Stimulated activated CD8-positive, alpha-beta memory T cell treated with anti-CD3 and anti-CD28 coated beads, Interleukin-15, amount 100 ng/mL, for 48 hours (primary cell): Measurements from ENCODE around the gene MAEA.
"Not testable (repeated sequence)": the region's sequence is repeated elsewhere in the genome, so short reads cannot be mapped to it uniquely, and the experiment has no call there.

Source experiments
- DNase-seq, 2 donors: peaks; one replicate each; pipeline ENCODE4 v3.0.0-alpha.2; 2020; ENCODE audit warnings: low read depth in 2 of 2

Gene MAEA

GRCh38 chr4:1277667-1278665 is 11.7 kb upstream of the MAEA start:
- DNase-seq, result no peak

GRCh38 chr4:1279253-1279652 is 10.4 kb upstream of the MAEA start:
- DNase-seq, result no peak

GRCh38 chr4:1283711-1284110 is 6.0 kb upstream of the MAEA start:
- DNase-seq, result no peak

GRCh38 chr4:1285151-1285789 is 4.4 kb upstream of the MAEA start:
- no peak for DNase-seq

- DNase-seq, result peak in 1 of 2 donors; percentile 37
Measured at GRCh38 chr4:1285790-1286553, 3.7 kb upstream of the MAEA start.

GRCh38 chr4:1288786-1289185 is 905 bp upstream of the MAEA start:
- DNase-seq, result no peak

- DNase-seq, result no peak
Measured at GRCh38 chr4:1290165-1290977, 680 bp downstream of the MAEA start.

GRCh38 chr4:1291091-1291490 is 1.4 kb downstream of the MAEA start:
- DNase-seq, result no peak

GRCh38 chr4:1291996-1292702 is 2.5 kb downstream of the MAEA start:
- no peak for DNase-seq

- DNase-seq, result not testable (repeated sequence)
Measured at GRCh38 chr4:1292703-1293011, 3.0 kb downstream of the MAEA start.

- DNase-seq, result no peak
Measured at GRCh38 chr4:1293531-1293941, 3.8 kb downstream of the MAEA start.

- no peak for DNase-seq
Measured at GRCh38 chr4:1293991-1294390, 4.3 kb downstream of the MAEA start.

GRCh38 chr4:1294424-1294823 is 4.7 kb downstream of the MAEA start:
- DNase-seq, result no peak

GRCh38 chr4:1294891-1295290 is 5.2 kb downstream of the MAEA start:
- DNase-seq, result no peak

GRCh38 chr4:1295405-1296055 is 5.8 kb downstream of the MAEA start:
- no peak for DNase-seq

- DNase-seq, result no peak
Measured at GRCh38 chr4:1296324-1297022, 6.8 kb downstream of the MAEA start.

- no peak for DNase-seq
Measured at GRCh38 chr4:1297023-1297395, 7.3 kb downstream of the MAEA start.

- no peak for DNase-seq
Measured at GRCh38 chr4:1297456-1298325, 8.0 kb downstream of the MAEA start.

GRCh38 chr4:1298461-1298860 is 8.8 kb downstream of the MAEA start:
- no peak for DNase-seq
